Measurements from ENCODE around the gene SDSL. TPM values are rescaled to one million over a fixed set of nuclear protein-coding genes. Genes with fewer than 3 reads are reported as not detected.

The SDSL gene
- total RNA-seq, 2 experiments from 2014 or later = 0.47 to 0.50 TPM

DNA sequence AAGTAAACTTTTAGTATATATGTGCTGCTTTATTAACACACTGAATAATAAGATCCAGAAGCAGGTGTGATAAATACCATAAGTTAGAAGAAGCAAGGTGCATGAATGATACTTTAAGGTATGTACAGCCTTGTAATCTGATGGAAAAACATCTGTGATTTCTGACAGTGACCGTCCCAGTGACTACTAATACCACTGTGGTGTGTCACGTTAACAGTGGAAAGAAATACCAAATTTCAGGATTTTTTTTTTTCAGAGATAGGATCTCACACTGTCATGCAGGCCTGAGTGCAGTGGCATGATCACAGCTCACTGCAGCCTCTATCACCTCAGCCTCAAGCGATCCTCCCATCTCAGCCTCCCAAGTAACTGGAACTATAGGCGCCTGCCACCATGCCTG is 40.0 kb upstream of the SDSL start:
- CTCF ChIA-PET = interaction anchor here (0.7 kb wide), 2 partner anchors 105 to 1705 kb away, joined by 3 to 5 read pairs; no protein-coding TSS in a partner anchor
- peaks cover 57% of the 10 kb centered on the region for H3K36me3 Mint-ChIP-seq (ENCODE audit: low read depth)
- TF ChIP-seq, protein P1, sequence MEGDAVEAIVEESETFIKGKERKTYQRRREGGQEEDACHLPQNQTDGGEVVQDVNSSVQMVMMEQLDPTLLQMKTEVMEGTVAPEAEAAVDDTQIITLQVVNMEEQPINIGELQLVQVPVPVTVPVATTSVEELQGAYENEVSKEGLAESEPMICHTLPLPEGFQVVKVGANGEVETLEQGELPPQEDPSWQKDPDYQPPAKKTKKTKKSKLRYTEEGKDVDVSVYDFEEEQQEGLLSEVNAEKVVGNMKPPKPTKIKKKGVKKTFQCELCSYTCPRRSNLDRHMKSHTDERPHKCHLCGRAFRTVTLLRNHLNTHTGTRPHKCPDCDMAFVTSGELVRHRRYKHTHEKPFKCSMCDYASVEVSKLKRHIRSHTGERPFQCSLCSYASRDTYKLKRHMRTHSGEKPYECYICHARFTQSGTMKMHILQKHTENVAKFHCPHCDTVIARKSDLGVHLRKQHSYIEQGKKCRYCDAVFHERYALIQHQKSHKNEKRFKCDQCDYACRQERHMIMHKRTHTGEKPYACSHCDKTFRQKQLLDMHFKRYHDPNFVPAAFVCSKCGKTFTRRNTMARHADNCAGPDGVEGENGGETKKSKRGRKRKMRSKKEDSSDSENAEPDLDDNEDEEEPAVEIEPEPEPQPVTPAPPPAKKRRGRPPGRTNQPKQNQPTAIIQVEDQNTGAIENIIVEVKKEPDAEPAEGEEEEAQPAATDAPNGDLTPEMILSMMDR (IDR thresholded peaks at IDR 0.05) = no peak
- Histone ChIP-seq H3K27ac (ENCODE audit: low read depth in 1 of 2, low read length in 2 of 2) (no peak overlapping the region), H3K36me3 (ENCODE audit: insufficient read depth, low read length) (peaks cover 12% of the 10 kb centered on the region), H3K27me3 (ENCODE audit: control insufficient read depth in 1 of 2, insufficient read depth in 2 of 2, low read length in 2 of 2) (no peaks in the 10 kb centered on the region), H3K4me3 (ENCODE audit: low read length) (no peak overlapping the region), H3K4me1 (ENCODE audit: insufficient read depth, low read length) (no peaks in the 10 kb centered on the region), H3K9me3 (ENCODE audit: control insufficient read depth in 1 of 2, insufficient read depth in 1 of 2, low read length in 2 of 2) (no peaks in the 10 kb centered on the region)
- no peaks in the 10 kb centered on the region for H3K4me1 Mint-ChIP-seq (ENCODE audit: low read depth)
- intact Hi-C loops (cut with DNase I, micrococcal nuclease) = no loop called here
- no peaks in the 10 kb centered on the region for H3K9me3 Mint-ChIP-seq
- H3K27me3 Mint-ChIP-seq = no peaks in the 10 kb centered on the region
- H3K27ac Mint-ChIP-seq = no peak overlapping the region
- no peak for ATAC-seq (ENCODE audit: poor library complexity)
- H3K4me3 Mint-ChIP-seq = no peak overlapping the region
- POLR2A ChIA-PET = no interaction called here
- no peak for DNase-seq

DNA sequence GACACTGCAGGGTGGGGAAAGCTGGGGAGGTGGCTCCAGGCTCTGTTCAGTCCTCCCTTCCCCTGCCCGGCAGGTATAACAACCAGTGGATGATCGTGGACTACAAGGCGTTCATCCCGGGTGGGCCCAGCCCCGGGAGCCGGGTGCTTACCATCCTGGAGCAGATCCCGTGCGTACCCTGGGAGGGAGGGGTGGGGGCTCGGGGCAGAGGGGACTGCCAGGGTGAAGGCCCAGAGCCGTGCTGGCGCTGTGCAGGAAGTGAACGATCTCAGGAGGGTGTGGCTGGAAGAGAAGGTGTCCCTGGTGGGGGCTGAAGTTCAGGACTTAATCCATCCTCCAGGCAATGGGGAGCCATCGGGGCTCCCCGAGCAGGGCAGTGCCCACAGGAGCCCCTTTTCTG is 37.4 kb upstream of the SDSL start:
- DNase-seq (no peak), ATAC-seq (ENCODE audit: poor library complexity) (no peak)
- no peak overlapping the region for H3K4me3 Mint-ChIP-seq
- Histone ChIP-seq H3K9me3 (ENCODE audit: control insufficient read depth in 1 of 2, insufficient read depth in 1 of 2, low read length in 2 of 2) (no peaks in the 10 kb centered on the region), H3K27me3 (ENCODE audit: control insufficient read depth in 1 of 2, insufficient read depth in 2 of 2, low read length in 2 of 2) (no peaks in the 10 kb centered on the region), H3K36me3 (ENCODE audit: insufficient read depth, low read length) (peaks cover 19% of the 10 kb centered on the region), H3K4me3 (ENCODE audit: low read length) (no peak overlapping the region), H3K27ac (ENCODE audit: low read depth in 1 of 2, low read length in 2 of 2) (no peak overlapping the region), H3K4me1 (ENCODE audit: insufficient read depth, low read length) (no peaks in the 10 kb centered on the region)
- TF ChIP-seq, protein P1 (IDR thresholded peaks at IDR 0.05) = no peak
- CTCF ChIA-PET = no interaction called here
- H3K4me1 Mint-ChIP-seq (ENCODE audit: low read depth) = no peaks in the 10 kb centered on the region
- POLR2A ChIA-PET = no interaction called here
- H3K27ac Mint-ChIP-seq = no peak overlapping the region
- no peaks in the 10 kb centered on the region for H3K27me3 Mint-ChIP-seq
- peaks cover 57% of the 10 kb centered on the region for H3K36me3 Mint-ChIP-seq (ENCODE audit: low read depth)
- no peaks in the 10 kb centered on the region for H3K9me3 Mint-ChIP-seq
- intact Hi-C loops (cut with DNase I, micrococcal nuclease) = no loop called here

DNA sequence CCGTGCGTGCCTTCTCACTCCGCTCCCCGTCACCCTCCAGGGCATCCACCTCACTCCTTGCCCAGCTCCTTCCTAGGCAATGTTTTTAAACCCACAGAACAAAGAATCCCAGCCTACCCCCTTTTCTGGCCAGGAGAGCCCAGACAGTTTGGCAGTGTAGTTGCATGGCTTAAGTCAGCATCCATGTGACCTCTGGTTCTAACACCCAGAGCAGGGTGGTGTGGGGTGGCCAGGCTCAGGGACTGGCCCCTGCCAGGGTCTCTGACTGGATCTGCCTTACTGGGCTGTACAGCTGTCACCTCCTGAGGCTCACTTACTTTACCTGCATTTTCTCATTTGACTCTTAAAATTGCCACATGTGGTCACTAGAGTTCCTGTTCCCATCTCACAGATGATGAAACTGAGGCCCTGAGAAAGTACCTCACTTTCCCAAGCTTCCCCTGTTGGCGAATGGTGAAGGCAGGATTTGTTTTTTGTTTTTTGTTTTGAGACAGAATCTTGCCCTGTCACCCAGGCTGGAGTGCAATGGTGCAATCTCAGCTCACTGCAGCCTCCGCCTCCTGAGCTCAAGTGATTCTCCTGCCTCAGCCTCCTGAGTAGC is 36.8 kb upstream of the SDSL start:
- no peaks in the 10 kb centered on the region for H3K4me1 ChIP-seq (ENCODE audit: insufficient read depth, low read length)
- no peak overlapping the region for H3K4me3 ChIP-seq (ENCODE audit: low read length)
- TF ChIP-seq, protein P1 (IDR thresholded peaks at IDR 0.05) = no peak
- H3K27ac Mint-ChIP-seq = no peak overlapping the region
- no peaks in the 10 kb centered on the region for H3K9me3 Mint-ChIP-seq
- peaks cover 24% of the 10 kb centered on the region for H3K36me3 ChIP-seq (ENCODE audit: insufficient read depth, low read length)
- CTCF ChIA-PET = no interaction called here
- POLR2A ChIA-PET = no interaction called here
- H3K4me1 Mint-ChIP-seq (ENCODE audit: low read depth) = no peaks in the 10 kb centered on the region
- ATAC-seq (ENCODE audit: poor library complexity) (no peak), DNase-seq (no peak)
- H3K27me3 ChIP-seq (ENCODE audit: control insufficient read depth in 1 of 2, insufficient read depth in 2 of 2, low read length in 2 of 2) = no peaks in the 10 kb centered on the region
- peaks cover 56% of the 10 kb centered on the region for H3K36me3 Mint-ChIP-seq (ENCODE audit: low read depth)
- no peaks in the 10 kb centered on the region for H3K27me3 Mint-ChIP-seq
- intact Hi-C loops (cut with DNase I, micrococcal nuclease) = no loop called here
- no peak overlapping the region for H3K27ac ChIP-seq (ENCODE audit: low read depth in 1 of 2, low read length in 2 of 2)
- no peaks in the 10 kb centered on the region for H3K9me3 ChIP-seq (ENCODE audit: control insufficient read depth in 1 of 2, insufficient read depth in 1 of 2, low read length in 2 of 2)
- H3K4me3 Mint-ChIP-seq = no peak overlapping the region
